GM21515 (cell line): Measurements from ENCODE around the gene GLCE.

Experiments
- ATAC-seq: cut with Tn5 transposase; IDR thresholded peaks from one replicate; pipeline ENCODE4 v1.9.1; 2021; ENCODE audit not compliant: unreplicated experiment

The GLCE gene

DNA sequence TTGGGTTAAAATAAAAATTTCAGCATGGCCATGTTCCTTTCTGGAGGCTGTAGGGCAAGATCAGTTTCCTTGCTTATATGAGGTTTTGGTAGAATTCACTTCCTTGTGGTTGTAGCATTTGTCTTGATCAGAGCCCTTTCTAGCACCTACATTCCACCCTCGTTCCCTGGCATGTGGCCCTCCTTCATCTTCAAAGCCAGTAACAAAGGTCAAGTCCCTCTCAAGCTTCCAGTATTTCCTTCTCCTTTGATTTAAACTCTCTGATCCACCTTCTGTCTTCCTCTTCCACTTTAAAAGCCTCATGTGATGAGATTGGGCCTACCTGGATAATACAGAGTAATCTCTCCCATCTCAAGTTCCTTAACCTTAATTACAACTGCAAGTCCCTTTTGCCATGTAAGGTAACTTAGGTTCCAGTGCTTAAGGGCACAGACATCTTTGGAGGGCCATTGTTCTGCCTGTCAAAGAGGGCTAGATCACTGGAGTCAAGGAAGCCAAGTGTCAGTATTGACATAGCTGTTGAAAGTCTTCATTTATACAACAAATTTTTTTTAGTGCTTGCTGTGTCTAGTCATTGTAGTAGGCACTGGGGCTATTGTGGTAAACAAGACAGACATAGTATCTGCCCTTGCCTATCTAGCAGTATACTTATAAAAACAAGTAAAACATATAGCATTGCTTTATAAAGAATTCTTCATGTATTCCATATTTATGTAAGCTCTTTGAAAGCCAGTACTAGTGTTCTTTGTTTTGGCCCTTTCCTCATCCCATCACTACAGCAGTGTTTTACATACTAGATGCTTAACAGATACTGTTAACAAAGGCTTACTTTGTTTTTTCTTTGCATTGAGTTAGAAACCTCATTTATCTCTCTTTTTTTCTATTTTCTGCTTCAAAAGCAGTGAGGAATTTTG lies 40.7 kb downstream of the GLCE start:
- ATAC-seq, result no peak

DNA sequence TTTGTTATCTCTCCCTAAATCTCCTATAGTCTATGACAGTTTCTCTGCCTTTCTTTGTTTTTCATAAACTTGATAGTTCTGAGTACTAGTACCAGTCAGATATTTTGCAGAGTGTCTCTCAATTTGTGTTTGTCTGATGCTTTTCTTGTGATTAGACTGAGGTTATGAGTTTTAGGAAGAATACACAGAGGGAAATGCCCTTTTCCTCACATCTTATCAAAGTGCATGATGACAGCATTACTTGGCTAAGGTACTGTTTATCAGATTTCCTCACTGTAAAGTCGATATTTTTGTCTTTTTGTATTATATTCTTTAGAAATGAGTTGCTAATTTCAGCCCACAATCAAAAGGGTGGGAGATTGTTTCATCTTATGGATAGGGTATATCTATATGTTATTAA lies 45.6 kb downstream of the GLCE start:
- ATAC-seq, result no peak

DNA sequence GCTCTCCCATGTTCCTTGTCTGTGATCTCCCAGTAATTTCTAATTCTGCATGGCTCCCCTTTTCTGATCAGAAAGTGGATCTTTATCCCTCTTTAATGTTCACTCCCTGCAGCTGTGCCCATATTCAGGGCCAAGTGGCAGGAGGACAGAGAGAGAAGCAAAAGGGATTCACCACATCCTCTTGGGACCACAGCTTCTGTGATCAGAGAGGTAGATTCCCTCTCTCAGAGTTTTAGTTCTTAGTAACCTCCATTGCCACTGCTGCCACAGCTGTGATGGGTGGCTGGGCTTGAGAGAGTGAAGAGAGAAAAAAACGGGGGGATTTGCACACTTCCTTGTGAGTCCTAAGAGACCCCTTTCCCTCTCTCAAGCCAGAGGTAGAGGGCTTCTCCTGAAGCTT lies 49.2 kb downstream of the GLCE start:
- no peak for ATAC-seq

DNA sequence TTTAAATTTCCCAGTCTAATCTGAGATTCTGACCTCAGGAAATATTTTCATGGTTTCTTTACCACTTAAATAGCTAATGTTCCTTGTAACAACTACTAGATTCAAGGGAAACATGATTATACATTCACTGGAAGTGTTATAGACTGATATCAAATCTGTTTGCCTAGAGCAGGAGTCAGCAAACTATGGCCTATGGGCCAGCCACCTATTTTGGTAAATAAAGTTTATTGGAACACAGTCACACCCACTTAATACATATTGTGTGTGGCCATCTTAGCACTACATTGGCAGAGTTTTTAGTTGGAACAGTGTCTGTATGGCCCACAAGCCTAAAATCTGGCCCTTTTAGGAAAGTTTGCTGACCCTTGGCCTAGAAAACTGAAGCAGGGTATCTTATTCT lies 50.1 kb downstream of the GLCE start:
- ATAC-seq, result no peak

DNA sequence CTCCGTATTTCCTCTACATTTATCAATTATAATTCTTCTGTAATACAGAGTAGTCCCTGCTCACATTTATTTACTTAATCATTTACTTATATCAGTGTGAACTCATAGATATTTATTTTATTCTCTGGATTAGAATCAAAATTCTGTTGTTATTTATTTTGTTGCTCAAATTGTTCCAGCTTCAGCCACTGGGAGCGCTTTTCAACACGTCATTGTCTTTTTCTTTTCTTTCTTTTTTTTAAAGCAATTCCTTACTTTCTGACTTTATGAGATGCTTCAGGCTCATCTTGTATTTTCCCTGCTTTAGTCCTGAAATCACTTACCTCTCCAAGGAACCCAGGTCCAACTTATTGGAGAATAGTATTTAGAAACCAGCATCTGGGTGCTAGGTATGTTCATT lies 53.4 kb downstream of the GLCE start:
- ATAC-seq, result no peak

DNA sequence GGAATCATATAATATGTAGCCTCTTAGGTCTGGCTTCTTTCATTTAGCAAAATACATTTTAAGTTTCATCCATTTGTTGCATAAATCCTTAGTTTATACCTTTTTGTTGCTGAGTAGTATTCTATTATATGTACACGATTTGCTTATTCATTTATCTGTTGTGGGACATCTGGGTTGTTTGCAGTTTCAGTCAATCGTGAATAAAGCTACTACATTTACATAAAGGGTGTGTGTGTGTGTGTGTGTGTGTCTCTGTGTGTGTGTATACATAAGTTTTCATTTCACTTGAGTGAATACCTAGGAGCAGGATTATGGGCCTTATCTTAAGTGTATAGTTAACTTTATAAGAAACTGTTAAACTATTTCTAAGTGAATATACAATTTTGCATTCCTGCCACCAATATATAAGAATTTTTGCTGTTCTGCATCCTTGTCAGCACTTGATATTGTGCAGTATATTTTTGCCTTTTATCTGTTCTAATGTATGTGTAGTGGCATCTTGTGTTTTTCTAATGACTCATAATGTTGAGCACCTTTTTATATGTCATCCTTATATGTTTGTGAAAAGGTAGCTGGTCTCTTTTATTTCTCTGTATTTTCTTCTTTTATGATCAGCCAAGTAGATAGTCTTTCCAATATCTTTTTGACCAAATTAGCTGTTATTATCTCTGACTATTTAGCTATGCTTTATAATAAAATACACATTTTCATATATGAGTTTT lies 55.0 kb downstream of the GLCE start:
- no peak for ATAC-seq

DNA sequence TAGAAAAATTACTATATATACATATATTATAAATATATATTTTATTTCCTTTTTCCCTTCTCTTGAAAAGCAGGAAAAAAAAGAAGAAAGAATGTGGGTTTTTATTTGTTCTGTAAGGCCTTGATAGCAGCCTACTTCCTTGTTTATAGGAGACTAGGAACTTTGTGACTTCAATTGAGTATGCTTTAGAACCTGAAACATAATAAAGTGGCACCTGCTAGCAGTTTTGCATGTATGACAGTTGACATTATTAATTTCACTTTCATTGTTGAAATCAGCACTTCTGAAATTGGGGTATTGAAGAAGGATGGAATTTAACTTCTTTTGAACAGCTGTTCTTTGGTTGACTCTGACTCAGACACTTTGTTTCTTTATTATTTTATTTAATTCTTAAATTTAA lies 56.9 kb downstream of the GLCE start:
- no peak for ATAC-seq

DNA sequence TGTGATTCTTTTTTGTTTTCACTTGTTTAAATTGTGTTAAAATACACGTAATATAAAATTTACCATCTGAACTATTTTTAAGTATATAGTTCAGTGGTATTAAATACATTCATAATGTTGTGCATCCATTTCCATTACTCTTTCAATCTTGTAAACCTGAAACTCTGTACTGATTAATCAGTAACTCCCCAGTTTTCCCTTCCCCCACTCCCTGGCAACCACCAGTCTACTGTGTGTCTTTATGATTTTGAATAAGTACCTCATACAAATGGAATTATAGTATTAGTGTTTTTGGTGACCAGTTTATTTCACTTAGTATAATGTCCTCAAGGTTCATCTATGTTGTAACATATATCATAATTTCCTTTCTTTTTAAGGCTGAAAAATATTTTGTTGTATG lies 59.3 kb downstream of the GLCE start:
- ATAC-seq, result no peak

DNA sequence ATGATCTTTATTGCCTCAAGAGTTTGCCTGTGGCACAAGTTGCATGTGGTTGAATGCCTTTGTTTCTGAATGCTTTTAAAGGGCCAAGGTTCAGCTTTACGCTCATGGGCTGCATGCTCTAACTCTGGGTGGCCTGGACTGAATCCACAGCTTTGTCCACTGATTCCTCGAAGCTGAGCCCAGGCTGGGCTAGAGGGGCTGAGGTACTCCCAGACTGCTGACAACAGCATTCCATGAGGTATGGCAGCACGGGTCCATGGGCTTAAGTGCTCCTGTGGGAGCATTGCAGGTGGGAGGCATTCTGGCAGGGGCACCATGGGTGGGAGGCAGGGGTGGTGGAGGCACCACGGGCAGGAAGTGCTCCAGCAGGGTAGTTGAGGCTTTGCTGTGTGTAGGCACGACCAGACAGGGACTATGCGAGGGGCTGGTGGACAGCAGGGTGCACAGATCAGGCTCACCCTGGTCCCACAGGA lies 61.6 kb downstream of the GLCE start:
- ATAC-seq, result no peak

DNA sequence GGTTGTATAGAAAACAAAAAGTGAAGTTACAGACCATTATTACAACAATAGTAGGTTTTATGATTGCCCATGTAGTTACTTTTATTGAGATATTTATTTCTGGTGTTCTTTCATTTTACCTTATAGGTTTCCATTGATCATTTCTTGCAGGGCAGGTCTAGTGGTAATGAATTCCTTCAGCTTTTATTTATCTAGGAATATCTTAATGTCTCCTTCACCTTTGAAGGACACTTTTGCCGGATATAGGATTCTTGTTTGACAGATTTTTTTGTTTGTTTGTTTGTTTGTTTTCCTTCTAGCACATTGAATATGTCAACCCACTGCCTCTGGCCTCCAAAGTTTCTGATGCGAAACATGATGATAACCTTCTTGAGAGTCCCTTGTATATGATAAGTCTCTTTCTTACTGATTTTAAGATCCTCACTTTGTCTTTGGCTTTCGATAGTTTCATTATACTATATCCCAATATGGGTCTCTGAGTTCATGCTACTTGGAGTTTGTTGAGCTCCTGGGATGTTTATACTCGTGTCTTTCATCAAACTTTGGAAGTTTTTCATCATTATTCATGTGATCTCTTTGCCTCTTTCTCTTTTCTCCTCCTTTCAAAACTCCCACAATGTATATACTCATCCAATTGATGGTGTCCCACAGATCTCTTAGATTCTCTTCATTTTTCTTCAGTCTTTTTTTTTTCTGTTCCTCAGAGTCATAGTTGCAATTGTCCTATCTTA lies 62.8 kb downstream of the GLCE start:
- no peak for ATAC-seq

DNA sequence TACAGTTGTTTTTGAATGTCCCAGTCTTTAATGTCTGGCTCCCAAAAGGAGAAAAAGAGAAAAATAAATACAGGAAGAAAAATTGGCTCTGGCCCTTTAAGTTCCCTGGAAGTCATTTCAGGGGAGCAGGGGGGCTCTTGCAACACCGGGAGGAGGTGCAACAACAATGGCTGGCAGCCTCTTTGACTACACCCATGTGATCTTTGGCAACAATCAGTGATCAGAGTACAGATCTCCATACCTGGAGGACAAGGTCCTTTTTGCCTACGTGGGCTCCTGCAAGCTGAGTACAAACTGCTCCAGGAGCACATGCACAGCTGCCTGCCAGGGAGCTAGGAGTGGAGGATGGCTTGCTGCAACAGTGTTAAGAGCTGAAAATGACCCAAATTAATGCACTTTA lies 63.9 kb downstream of the GLCE start:
- ATAC-seq, result no peak

DNA sequence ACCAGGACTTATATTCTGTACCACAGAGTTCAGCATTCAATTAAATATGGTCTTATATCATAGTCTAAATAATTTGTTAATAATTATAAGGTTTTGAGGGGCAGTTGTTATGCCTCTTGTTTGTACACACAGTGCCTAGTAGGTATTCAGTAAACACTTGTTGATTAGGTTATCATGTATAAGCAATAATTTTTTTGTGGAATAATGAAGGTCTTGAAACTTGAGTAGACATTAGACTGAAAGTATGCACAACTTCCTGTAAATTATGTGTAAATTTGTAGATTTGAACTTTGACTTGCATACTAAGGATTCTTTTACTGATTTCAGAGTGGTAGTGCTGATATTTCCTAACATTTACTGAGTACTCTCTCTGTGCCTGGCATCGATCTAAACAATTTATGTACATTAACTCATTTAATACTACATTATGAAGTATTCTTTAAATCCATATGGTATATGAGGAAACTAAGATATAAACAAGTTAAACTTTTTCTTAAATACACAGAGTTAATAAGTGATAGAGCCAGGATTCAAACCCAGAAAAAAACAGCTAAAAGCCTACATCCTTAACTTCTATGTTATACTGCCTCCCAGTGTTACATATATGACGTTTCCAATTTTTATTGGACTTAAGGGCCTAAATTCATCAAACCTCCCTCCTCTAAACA lies 65.1 kb downstream of the GLCE start:
- ATAC-seq, result no peak

DNA sequence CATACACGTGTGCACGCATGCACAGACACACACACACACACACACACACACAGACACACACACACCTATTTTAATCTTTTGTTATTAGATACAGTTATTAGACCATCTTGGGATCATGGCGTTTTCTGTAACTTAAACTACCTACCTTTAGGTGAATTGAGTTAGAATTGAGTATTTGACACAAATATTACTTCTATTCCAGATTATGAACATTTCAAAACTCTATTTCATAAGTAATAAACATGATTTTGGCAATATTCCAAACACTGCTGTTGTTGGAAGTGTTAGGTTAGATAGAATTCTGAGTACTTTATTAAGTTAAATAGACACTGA lies 65.6 kb downstream of the GLCE start:
- no peak for ATAC-seq

DNA sequence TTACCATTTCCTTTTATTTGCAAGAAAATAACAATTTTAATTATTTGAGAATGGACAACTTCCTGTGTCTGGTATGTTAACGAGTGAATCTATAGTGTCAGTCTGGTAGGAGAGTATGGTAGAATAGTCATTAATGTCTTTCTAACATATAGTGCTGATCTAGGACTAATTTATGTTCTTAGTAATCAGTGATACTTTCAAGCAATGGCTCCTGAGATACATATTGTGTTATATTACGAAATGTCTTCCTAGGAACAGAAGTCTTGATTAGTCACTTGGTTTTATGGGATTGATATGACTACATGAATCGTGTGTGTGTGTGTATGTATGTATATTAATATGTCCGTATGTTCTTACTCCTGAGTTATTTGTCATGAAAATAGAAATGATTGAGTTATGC lies 71.7 kb downstream of the GLCE start:
- ATAC-seq, result no peak

DNA sequence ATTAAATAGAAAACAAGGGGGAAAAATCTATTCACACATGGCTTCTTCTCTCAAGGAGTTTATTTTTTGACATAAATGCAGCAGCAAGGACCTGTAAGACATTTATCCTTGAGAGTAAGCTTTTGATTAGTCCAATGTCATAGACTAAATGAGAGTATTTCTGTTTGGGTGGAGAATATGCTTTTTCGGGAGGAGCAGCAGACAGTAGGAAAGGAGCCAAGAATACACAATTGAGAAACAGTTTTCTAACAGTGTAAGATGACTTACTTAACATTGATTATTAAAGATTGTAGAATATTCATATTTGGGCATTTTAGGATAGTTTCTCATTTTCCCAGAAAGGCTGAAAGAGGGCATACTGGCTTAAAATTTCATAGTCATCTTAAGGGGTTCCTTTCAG lies 72.3 kb downstream of the GLCE start:
- no peak for ATAC-seq

DNA sequence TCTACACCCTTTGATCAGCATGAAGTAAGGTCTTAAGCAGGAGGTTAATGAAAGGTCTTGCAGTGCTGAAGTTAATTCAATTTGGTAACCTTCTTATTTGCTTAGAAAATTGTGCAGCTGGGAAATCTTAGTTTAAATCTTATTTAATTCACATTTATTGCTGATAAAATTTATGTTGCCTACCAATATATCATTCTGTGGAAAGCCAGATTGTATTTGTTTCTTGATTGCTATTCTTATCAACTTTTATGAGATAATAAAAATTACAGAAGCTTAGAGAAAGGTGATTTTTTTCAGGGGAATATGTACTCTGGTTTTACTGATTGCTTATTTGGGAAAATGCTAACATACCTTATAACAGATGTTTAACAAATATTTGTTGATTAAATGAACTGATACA lies 74.2 kb downstream of the GLCE start:
- no peak for ATAC-seq

DNA sequence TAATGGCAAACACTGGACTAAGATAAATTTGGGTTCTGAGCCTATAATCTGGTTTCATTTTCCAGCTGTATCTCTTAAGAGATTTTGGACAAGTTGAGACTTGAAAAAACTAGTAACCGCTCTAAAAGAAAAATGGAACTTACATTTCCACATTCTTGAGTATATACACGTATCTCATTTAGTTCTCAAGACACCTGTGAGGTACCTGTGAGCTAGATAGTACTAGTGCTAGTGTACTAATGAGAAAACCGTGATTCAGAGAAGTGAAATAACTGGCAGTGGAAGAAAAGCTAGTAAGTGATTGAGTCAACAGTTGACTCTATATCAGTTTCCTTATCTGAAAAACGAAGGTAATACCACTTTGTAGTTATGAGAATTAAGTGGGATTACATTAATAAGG lies 76.1 kb downstream of the GLCE start:
- no peak for ATAC-seq

DNA sequence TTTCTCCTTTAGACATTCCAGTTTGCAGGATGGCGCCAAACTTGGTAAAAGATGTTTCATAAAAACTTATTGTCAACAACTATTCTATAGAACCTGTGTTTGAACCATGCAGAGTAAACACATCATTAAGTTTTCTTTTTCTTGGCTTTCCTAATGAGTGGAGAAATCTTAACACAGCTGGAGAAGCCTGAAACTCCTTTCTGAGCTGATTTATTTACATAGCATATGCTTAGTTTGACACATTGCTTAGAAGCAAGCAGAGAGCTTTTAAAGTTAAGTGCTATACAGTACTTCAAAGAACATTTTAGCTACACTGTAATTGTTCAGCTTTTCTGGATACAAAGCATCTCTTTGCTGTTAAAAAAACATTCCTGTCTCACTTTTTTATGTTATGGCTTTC lies 77.3 kb downstream of the GLCE start:
- ATAC-seq, result no peak

DNA sequence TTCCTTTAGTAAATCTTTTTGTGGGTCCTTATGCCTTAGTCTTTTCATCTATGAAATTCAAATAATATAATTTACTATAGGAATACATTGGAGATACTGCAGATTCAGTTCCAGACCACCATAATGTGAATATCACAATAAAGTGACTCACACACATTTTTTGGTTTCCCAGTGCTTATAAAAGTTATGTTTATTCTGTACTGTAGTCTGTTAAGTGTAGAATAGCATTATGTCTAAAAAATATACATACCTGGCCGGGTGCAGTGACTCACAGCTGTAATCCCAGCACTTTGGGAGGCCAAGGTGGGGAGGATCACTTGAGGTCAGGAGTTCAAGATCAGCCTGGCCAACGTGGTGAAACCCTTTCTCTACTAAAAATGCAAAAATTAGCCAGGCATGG lies 84.4 kb downstream of the GLCE start:
- ATAC-seq, result no peak

DNA sequence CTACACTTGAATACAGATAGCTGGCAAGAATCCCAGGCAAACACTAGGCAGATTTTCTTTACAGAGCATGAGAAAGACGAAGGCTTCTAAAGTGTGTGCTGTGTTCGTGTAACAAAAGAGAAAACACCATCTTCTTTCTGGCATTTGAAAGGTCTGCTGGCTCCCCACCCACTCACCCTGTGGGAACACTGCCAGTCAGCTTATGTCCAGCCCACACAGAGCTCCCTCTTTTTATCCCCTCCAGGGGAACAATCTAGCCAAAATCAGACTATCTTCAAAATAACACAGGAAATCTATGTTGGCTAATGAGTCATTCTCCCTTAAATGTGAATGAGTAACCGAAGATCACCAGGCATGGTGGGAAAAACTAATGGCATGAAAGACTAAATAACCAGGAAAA lies 92.7 kb downstream of the GLCE start:
- ATAC-seq, result no peak

DNA sequence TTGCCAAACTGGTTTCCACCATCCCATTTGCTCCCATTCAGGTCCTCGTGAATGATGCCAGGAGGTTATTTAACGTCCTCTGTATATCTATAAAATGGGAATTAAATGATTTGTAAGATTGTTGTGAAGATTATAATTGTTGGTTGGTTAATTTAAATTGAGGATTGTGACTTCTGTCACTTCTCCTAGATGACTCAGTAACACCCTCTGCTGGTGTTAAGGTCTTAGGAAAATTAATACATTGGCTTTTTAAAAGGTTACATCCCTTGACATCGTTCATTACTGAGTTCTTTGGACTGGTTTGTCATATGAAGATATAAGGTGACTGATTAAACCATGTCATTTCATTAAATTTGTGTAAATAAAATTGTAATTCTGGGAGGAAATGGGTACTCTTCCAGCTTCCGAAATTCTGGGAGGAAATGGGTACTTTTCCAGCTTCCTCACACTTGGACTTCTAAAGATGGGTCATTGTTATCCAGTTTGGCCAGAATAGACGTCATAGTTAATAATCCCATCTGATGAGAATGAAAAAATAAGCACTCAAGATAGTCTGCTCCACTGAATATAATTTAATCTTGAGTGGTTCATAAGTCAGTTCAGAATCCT lies 105.0 kb downstream of the GLCE start:
- no peak for ATAC-seq
